ENCODE measurements around the gene ZNF865.

ZNF865 gene

GRCh38 chr19:55653651-55654322 is 48.3 kb downstream of the ZNF865 start:
- in situ Hi-C loops (cut with MboI; ENCODE audit: low sequenced_read_pairs, unreplicated experiment): no loop called here
- peak; percentile 92 for DNase-seq (ENCODE audit: low spot score)
- TF ChIP-seq, protein P1, sequence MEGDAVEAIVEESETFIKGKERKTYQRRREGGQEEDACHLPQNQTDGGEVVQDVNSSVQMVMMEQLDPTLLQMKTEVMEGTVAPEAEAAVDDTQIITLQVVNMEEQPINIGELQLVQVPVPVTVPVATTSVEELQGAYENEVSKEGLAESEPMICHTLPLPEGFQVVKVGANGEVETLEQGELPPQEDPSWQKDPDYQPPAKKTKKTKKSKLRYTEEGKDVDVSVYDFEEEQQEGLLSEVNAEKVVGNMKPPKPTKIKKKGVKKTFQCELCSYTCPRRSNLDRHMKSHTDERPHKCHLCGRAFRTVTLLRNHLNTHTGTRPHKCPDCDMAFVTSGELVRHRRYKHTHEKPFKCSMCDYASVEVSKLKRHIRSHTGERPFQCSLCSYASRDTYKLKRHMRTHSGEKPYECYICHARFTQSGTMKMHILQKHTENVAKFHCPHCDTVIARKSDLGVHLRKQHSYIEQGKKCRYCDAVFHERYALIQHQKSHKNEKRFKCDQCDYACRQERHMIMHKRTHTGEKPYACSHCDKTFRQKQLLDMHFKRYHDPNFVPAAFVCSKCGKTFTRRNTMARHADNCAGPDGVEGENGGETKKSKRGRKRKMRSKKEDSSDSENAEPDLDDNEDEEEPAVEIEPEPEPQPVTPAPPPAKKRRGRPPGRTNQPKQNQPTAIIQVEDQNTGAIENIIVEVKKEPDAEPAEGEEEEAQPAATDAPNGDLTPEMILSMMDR (IDR thresholded peaks at IDR 0.05; ENCODE audit: borderline replicate concordance, control extremely low read depth, extremely low read depth, insufficient read depth, missing control alignments): peak; percentile 100

DNA sequence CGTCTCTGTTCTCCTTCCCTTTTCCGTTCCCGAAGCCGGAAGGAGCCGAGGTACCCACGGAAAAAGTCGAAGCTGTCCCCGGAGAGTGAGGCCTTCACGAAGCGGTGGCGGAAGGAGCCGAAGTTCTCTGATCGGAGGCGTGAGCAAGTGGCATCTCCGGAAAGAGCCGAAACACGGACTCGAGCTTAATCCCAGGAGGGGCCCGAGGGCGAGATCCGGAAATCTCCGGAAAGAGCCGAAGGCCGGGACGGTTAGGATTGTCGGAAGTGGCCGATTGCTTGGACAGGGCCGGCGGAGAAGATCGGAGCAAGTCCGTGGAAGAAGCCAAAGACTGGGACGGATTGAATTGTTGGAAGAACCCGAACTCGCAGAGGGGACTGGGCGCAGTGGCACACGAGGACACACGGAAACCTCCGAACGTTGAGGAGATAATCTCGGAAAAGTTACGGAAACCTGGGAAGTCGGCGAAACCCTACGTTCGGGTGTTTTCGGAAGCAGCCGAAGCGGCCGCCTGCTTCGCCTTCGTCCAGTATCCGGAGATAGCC is 48.9 kb downstream of the ZNF865 start:
- peak; percentile 94 for DNase-seq (ENCODE audit: low spot score)
- in situ Hi-C loops (cut with MboI; ENCODE audit: low sequenced_read_pairs, unreplicated experiment): no loop called here
- TF ChIP-seq, protein P1 (IDR thresholded peaks at IDR 0.05; ENCODE audit: borderline replicate concordance, control extremely low read depth, extremely low read depth, insufficient read depth, missing control alignments): no peak

DNA sequence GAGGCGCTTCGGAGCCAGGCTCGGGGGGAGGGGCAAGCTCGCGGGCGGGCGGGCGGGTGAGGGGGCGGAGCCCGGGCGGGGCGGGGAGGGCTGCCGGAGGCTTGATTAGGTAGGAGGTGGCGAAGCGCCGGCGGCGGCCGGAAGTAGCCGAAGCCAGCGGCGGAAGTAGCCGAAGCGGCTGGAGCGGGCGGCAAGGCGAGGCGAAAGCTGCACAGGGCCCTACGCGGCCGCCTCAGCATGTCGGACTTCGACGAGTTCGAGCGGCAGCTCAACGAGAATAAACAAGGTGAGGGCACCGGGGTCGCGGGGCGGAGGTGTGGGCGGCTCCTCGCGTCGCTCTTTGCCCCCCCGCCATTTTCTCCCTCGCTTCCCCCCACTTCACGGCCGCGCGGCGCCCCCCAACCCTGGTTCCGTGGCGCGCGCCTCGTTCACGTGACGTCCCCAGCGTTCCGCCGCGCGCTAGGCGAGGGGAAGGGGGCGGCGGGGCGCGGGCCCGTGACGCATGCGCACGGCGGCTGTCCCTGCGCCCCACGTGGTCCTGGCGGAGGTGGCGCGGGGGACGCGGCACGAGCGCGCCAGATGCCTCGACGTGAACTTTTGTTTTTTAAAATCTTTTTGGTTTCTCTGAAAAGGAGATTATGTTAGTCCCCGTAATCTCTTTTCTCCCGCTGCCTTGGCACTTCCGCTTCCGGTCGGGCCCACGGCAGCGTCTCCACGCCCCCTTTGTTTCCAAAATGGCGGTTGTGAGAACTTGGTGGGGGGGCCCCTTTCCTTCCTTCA is 49.6 kb downstream of the ZNF865 start, which contains the start of gene U2AF2:
U2AF2 (plus strand) TSS at position 168 of the 780 bp plus-strand sequence; CDS start at position 238, 70 bp downstream.
- TF ChIP-seq, protein P1 (IDR thresholded peaks at IDR 0.05; ENCODE audit: borderline replicate concordance, control extremely low read depth, extremely low read depth, insufficient read depth, missing control alignments): no peak
- DNase-seq (ENCODE audit: low spot score): peak; percentile 97
- in situ Hi-C loops (cut with MboI; ENCODE audit: low sequenced_read_pairs, unreplicated experiment): no loop called here

DNA sequence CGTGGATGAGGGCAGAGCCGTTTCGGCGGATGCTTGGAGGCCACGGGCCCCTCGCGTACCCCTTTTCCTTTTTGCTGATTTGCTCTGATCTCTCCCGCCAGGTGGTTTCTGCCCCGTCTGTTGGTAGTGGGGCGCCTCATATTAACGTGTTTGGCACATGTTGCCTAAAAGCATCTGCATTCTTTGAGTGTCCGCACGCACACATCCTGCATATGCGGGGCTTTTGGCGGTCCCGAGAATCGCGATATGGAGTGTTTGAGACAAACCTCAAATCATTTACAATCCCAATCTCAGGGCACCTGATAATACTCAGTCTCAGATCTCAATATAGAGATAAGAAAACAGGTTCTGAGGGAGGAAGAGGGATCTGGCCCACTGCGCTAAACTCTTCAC is 50.2 kb downstream of the ZNF865 start:
- no peak for DNase-seq (ENCODE audit: low spot score)
- TF ChIP-seq, protein P1 (IDR thresholded peaks at IDR 0.05; ENCODE audit: borderline replicate concordance, control extremely low read depth, extremely low read depth, insufficient read depth, missing control alignments): no peak
- in situ Hi-C loops (cut with MboI; ENCODE audit: low sequenced_read_pairs, unreplicated experiment): no loop called here

DNA sequence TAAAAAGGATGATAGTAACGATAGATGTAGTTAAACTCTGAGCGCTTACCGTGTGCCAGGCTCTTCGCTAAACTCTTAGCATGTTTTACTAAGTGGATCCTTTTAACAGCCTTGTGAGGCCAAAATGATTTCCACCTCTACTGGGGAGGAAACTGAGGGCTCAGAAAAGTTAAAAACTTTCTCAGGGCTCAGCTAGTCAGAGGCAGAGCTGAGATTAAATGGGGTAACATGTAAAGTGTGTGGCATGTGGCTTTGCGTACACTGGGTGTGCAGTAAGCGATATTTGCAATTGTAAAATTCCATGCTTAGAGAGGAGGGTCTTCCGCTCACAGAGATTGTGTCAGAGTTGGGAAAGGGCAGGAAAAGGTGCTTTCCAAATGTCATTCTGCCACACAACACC is 51.1 kb downstream of the ZNF865 start:
- TF ChIP-seq, protein P1 (IDR thresholded peaks at IDR 0.05; ENCODE audit: borderline replicate concordance, control extremely low read depth, extremely low read depth, insufficient read depth, missing control alignments): no peak
- in situ Hi-C loops (cut with MboI; ENCODE audit: low sequenced_read_pairs, unreplicated experiment): no loop called here
- no peak for DNase-seq (ENCODE audit: low spot score)

- TF ChIP-seq, protein P1 (IDR thresholded peaks at IDR 0.05; ENCODE audit: borderline replicate concordance, control extremely low read depth, extremely low read depth, insufficient read depth, missing control alignments): no peak
- in situ Hi-C loops (cut with MboI; ENCODE audit: low sequenced_read_pairs, unreplicated experiment): no loop called here
- no peak for DNase-seq (ENCODE audit: low spot score)
Observed at GRCh38 chr19:55656988-55657747, 51.7 kb downstream of the ZNF865 start.
